Hair follicular keratinocyte (primary cell): Measurements from ENCODE around the gene BEND3. TPM values are rescaled to one million over a fixed set of nuclear protein-coding genes. Genes with fewer than 3 reads are reported as not detected.

Source experiments
- total RNA-seq: library from RNA; depleted of rRNA; stranded (reverse); fragments of >200 nt; gene quantifications from 2 replicates; pipeline ENCODE4 v1.2.3, GENCODE V29; 2015

Gene BEND3
- 3.2 and 4.2 TPM in 2 replicates for total RNA-seq

GRCh38 chr6:107114926-107115694, at the start of gene BEND3:
TSS of gene BEND3 (minus strand) at chr6:107115515. CDS start at chr6:107099285, 16,230 bp downstream.

Other genes with a start within 250 kb of the BEND3 start
- 175 and 345 TPM in 2 replicates for gene CD24, start 140.8 kb downstream of the BEND3 start, total RNA-seq
- gene MTRES1, start 87.3 kb downstream of the BEND3 start, total RNA-seq, result 16.8 and 16.9 TPM in 2 replicates